Sigmoid colon (tissue), 7 donors: Measurements from ENCODE around the gene COL5A1. TPM values are rescaled to one million over a fixed set of nuclear protein-coding genes. Genes with fewer than 3 reads are reported as not detected.

Experiments used
- DNase-seq: peaks from one replicate; pipeline ENCODE4 v3.0.0-alpha.2; 2019
- H3K27ac ChIP-seq, 4 donors: fragments of 200-600 bp; sonication (generic); one replicate each; pipeline ENCODE4 v1.5.1; 2016 to 2019; ENCODE audit warnings: mild to moderate bottlenecking in 1 of 4
- H3K27me3 ChIP-seq, 3 donors: fragments of 200-600 bp; sonication (generic); one replicate each; pipeline ENCODE4 v1.5.1; 2019; ENCODE audit warnings: mild to moderate bottlenecking in 1 of 3
- H3K36me3 ChIP-seq, 4 donors: fragments of 200-600 bp; sonication (generic); one replicate each; pipeline ENCODE4 v1.5.1; 2016 to 2019
- H3K4me1 ChIP-seq, 4 donors: fragments of 200-600 bp; sonication (generic); one replicate each; pipeline ENCODE4 v1.5.1; 2017 to 2019
- H3K4me3 ChIP-seq, 4 donors: fragments of 200-600 bp; sonication (generic); one replicate each; pipeline ENCODE4 v1.5.1; 2017 to 2019; ENCODE audit warnings: mild to moderate bottlenecking in 2 of 4, moderate library complexity in 1 of 4
- H3K9me3 ChIP-seq, 4 donors: fragments of 200-600 bp in 3 of 4; sonication (generic) in 3 of 4; one replicate each; pipeline versions ENCODE4 v1.5.1 to v1.6.1; 2013 to 2019
- EP300 ChIP-seq, 4 donors: sonication (generic); formaldehyde crosslinking; IDR thresholded peaks; one replicate each; pipeline ENCODE4 v1.6.1; 2017; ENCODE audit warnings: antibody characterized with exemption in 4 of 4
- POLR2A ChIP-seq, 2 donors: fragments of 450-650 bp; IDR thresholded peaks; one replicate each; pipeline ENCODE4 v1.6.1; 2016; ENCODE audit warnings: antibody characterized with exemption in 2 of 2, mild to moderate bottlenecking in 2 of 2, moderate library complexity in 2 of 2
- POLR2AphosphoS5 ChIP-seq, 4 donors: sonication (generic); formaldehyde crosslinking; IDR thresholded peaks; one replicate each; pipeline ENCODE4 v1.6.1; 2017; ENCODE audit warnings: antibody characterized with exemption in 4 of 4
- WGBS, 2 donors: extraction: QIAGEN DNeasy Blood & Tissue Kit; methylation state at CpG; one replicate each; pipeline ENCODE4 v1.1.7; 2013; 5-methylcytosine and 5-hydroxymethylcytosine counted together
- intact Hi-C: fragments of 100-400 bp; cut with DNase I; formaldehyde crosslinking; loops from one replicate; pipeline ENCODE4 v1.15.1; 2023
- polyA plus RNA-seq, 3 donors: library from polyadenylated mRNA; stranded (reverse); fragments of 200-250 nt; gene quantifications; one replicate each; pipeline ENCODE4 v1.2.3, GENCODE V29; 2013
- total RNA-seq, 4 donors: library from RNA; depleted of rRNA; stranded (reverse); fragments of >200 nt; gene quantifications; one replicate each; pipeline ENCODE4 v1.1.0, GENCODE V29; 2016
- TF ChIP-seq, protein P1 (sequence below), 4 experiments: fragments of 450-650 bp in 3 of 4; fragments of 200-600 bp in 1 of 4; IDR thresholded peaks; one replicate each; pipeline ENCODE4 v1.5.1; 2016 to 2019; ENCODE audit warnings: antibody characterized with exemption in 4 of 4, mild to moderate bottlenecking in 3 of 4, moderate library complexity in 2 of 4
- donor health status: healthy with polysubstance abuse.
- donor health status: Bipolar disorder and iron deficiency.
- donor health status: healthy.

The COL5A1 gene
- total and polyA plus RNA-seq, 7 donors = 4.2 to 168 (median 24.2) TPM

DNA sequence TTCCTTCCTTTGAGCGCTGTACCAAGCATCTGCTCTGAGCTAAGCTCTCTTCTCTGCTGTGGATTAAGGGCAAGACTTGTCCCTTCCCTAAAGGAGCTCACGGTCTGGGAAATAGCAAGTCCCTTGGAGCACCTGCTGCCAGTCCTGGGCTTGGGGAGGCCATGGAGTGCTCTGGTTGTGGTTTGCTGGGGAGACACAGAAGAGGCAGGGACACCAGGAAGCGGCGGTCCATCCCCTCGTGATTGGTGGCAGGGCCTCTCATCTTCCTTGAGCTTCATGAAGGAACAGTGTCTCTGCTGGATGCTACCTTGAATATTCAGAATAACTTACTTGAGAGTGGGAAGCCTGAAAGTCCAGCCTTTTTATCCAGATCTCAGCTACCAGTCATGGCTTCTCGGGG is 35.3 kb downstream of the COL5A1 start:
- no peaks in the 10 kb centered on the region for H3K27me3 ChIP-seq
- TF ChIP-seq, protein P1, sequence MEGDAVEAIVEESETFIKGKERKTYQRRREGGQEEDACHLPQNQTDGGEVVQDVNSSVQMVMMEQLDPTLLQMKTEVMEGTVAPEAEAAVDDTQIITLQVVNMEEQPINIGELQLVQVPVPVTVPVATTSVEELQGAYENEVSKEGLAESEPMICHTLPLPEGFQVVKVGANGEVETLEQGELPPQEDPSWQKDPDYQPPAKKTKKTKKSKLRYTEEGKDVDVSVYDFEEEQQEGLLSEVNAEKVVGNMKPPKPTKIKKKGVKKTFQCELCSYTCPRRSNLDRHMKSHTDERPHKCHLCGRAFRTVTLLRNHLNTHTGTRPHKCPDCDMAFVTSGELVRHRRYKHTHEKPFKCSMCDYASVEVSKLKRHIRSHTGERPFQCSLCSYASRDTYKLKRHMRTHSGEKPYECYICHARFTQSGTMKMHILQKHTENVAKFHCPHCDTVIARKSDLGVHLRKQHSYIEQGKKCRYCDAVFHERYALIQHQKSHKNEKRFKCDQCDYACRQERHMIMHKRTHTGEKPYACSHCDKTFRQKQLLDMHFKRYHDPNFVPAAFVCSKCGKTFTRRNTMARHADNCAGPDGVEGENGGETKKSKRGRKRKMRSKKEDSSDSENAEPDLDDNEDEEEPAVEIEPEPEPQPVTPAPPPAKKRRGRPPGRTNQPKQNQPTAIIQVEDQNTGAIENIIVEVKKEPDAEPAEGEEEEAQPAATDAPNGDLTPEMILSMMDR (IDR thresholded peaks at IDR 0.05) = no peak
- TF ChIP-seq POLR2A (IDR thresholded peaks at IDR 0.05) (no peak), EP300 (IDR thresholded peaks at IDR 0.05) (no peak), POLR2AphosphoS5 (IDR thresholded peaks at IDR 0.05) (no peak)
- no peak overlapping the region for H3K4me3 ChIP-seq
- intact Hi-C loops = no loop called here
- peaks cover 0 to 6% (median 0%) of the 10 kb centered on the region in 4 donors for H3K36me3 ChIP-seq
- no peaks in the 10 kb centered on the region for H3K9me3 ChIP-seq
- H3K4me1 ChIP-seq = peaks cover 0 to 60% (median 53%) of the 10 kb centered on the region in 4 donors
- no peak overlapping the region for H3K27ac ChIP-seq
- 81 to 86% methylated on average over 6 of the region's 6 CpGs for WGBS, 2 donors
- peak; percentile 55 for DNase-seq

DNA sequence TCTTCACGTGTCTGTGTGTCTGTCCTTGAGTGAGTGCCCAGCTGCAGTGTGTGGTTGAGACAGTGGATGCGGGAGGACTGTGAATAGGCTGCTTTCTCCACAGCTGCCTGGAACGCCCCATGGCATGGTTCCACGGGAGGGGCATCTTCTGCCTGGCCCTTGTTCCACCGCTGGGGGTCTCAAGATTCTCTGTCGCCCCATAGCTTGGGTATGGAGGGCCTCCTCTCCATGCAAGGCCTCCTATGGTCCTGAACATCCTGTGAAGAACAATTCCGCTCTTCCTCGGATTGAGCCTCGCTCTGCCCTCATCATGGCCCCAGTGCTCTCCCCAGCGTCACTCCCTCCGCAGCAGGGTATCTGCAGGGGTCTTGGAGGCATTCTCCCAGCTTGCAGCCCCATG is 36.1 kb downstream of the COL5A1 start:
- peak; percentile 46 for DNase-seq
- no peaks in the 10 kb centered on the region for H3K9me3 ChIP-seq
- TF ChIP-seq, protein P1 (IDR thresholded peaks at IDR 0.05) = no peak
- TF ChIP-seq POLR2A (IDR thresholded peaks at IDR 0.05) = no peak
- no peak for TF ChIP-seq EP300 (IDR thresholded peaks at IDR 0.05)
- TF ChIP-seq POLR2AphosphoS5 (IDR thresholded peaks at IDR 0.05) = no peak
- no peak overlapping the region for H3K4me3 ChIP-seq
- intact Hi-C loops = no loop called here
- H3K36me3 ChIP-seq = peaks cover 0 to 6% (median 0%) of the 10 kb centered on the region in 4 donors
- 86 to 91% methylated on average over 11 of the region's 11 CpGs for WGBS, 2 donors
- H3K27me3 ChIP-seq = no peaks in the 10 kb centered on the region
- no peak overlapping the region for H3K27ac ChIP-seq
- peaks cover 0 to 65% (median 57%) of the 10 kb centered on the region in 4 donors for H3K4me1 ChIP-seq

DNA sequence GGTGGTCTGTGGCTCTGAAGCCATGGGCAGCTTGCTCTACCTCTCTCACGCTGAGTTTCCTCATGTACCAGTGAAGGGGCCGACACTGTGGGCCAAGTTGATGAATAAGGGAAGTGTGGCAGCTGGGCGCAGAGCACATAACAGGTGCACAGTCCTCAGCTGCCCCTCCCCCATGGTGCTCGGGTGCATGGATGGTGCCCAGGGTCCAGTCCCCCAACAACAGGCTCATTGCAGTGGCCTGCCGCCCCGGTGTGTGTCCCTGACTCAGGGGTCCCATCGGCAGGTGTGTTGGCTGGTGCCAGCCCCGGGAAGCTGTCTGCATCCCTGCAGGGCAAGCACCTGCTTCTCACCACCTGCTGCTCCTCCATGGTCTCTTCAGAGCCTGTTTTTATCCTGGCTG is 36.6 kb downstream of the COL5A1 start:
- no peak for TF ChIP-seq POLR2AphosphoS5 (IDR thresholded peaks at IDR 0.05)
- TF ChIP-seq POLR2A (IDR thresholded peaks at IDR 0.05) = no peak
- no peak for TF ChIP-seq EP300 (IDR thresholded peaks at IDR 0.05)
- TF ChIP-seq, protein P1 (IDR thresholded peaks at IDR 0.05) = no peak
- peak; percentile 60 for DNase-seq
- Histone ChIP-seq H3K4me1 (peaks cover 0 to 70% (median 61%) of the 10 kb centered on the region in 4 donors), H3K4me3 (no peak overlapping the region), H3K36me3 (peaks cover 0 to 6% (median 0%) of the 10 kb centered on the region in 4 donors), H3K9me3 (no peaks in the 10 kb centered on the region), H3K27me3 (no peaks in the 10 kb centered on the region), H3K27ac (peak overlapping the region in 2 of 4 donors; percentile 44 to 52)
- intact Hi-C loops = no loop called here
- WGBS, 2 donors = 74% methylated on average over 8 of the region's 8 CpGs

DNA sequence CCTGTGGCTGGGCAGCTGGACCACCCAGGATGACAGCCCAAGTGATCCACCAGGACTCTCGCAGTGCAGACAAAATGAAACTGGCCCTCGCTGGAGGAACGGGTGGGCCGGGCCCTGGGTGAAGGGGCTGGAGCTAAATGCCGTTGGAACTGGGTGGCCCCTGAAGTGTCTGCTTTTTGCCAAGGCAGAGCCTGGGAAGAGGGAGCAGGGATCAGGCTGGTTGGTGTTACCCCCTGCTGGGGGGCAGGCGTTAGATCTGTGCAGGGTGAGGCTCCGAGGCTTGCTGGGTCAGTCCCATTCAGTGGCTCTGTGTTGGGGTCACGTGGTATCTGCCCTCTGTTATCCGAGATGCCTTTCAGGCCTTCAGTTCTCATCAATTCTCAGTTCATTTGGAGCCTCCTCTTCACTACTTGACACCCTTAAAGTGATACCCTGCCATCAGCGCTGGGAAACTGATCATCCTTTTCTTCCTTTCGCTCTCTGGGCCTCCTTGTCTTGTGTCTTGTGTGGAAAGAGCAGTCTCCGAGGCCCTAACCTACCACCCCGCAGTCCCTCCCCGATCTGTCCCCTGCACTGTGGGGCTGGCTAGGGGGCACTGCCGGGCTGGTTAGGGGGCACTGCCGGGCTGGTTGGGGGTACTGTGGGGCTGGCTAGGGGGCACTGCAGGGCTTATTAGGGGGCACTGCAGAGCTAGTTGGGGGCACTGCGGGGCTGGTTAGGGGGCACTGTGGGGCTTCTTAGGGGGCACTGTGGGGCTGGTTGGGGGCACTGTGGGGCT is 37.3 kb downstream of the COL5A1 start:
- peak; percentile 60 for DNase-seq
- Histone ChIP-seq H3K27me3 (no peaks in the 10 kb centered on the region), H3K36me3 (peaks cover 0 to 6% (median 0%) of the 10 kb centered on the region in 4 donors), H3K9me3 (no peaks in the 10 kb centered on the region), H3K27ac (peak overlapping the region in 2 of 4 donors; percentile 44 to 52), H3K4me3 (peak overlapping the region in 1 of 4 donors; percentile 3), H3K4me1 (peaks cover 0 to 75% (median 66%) of the 10 kb centered on the region in 4 donors)
- intact Hi-C loops = no loop called here
- TF ChIP-seq POLR2A (IDR thresholded peaks at IDR 0.05) (no peak), POLR2AphosphoS5 (IDR thresholded peaks at IDR 0.05) (no peak), EP300 (IDR thresholded peaks at IDR 0.05) (no peak)
- TF ChIP-seq, protein P1 (IDR thresholded peaks at IDR 0.05) = no peak
- 66 to 76% methylated on average over 17 of the region's 17 CpGs for WGBS, 2 donors
